ENCODE measurements around the gene BCAS4.

The BCAS4 gene

DNA sequence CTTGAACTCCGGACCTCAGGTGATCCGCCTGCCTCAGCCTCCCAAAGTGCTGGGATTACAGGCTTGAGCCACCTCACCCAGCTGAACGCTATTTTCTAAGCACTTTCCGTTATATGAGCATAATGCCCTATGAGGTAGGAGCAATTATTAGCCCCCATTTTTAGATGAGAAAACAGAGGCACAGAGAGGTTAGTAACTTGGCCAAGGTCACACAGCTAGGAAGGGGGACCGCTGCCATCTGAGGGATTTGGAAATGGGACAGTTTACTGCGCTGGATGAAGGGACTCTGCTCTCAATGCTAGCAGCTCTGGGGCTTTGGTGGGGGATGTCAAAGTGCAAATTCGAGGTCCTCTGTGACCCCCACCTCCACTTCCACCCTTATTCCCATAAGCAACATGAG, 62.5 kb downstream of the BCAS4 start:
- no peak for DNase-seq

- no peak for DNase-seq
Measured at GRCh38 chr20:50858525-50858924, 63.7 kb downstream of the BCAS4 start.

- DNase-seq: no peak
Measured at GRCh38 chr20:50859161-50859560, 64.3 kb downstream of the BCAS4 start.

GRCh38 chr20:50861012-50861411, 66.2 kb downstream of the BCAS4 start:
- DNase-seq: no peak

- no peak for DNase-seq
Measured at GRCh38 chr20:50862546-50862945, 67.7 kb downstream of the BCAS4 start.

DNA sequence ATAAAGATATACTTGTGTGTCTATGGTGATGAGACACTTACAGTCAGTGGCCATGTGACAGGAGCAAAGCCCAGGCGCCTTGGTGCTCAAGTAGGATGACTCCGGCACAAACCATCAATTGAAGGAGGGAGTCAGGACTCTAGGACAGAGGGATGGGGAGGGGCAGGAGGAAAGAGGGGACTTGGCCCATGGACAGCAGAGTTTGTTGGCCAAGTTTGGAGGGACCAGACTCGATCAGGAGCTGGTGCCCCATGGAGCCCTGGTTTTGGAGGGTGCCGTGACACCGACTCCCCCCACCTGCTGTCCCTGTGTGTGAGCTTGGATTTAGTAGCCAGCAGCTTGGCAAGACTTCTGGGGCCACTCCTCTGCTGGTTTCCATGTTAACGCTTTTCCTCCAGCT, 70.3 kb downstream of the BCAS4 start:
- DNase-seq: no peak

GRCh38 chr20:50865591-50865990, 70.7 kb downstream of the BCAS4 start:
- no peak for DNase-seq

GRCh38 chr20:50866036-50866685, 71.3 kb downstream of the BCAS4 start:
- no peak for DNase-seq

DNA sequence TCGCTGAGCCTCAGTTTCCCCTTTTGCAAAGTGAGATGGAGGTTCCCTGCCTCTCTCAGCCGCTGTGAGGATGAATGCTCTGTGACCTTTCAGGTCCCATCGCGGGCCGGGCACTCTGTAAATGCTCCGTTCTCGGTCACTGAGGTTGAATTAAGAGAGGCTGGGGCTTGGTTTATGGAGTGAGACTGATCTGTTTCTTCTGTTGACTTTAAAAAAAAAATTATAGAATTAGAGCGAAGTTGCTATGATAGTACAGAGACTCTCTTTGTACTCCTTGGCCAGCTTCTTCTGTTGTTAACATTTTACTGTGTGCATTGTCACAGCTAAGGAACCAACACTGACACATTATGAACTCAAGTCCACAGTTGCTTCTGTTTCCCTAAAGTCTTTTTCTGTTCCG, 72.0 kb downstream of the BCAS4 start:
- no peak for DNase-seq

- DNase-seq: no peak
Measured at GRCh38 chr20:50867805-50868204, 72.9 kb downstream of the BCAS4 start.

DNA sequence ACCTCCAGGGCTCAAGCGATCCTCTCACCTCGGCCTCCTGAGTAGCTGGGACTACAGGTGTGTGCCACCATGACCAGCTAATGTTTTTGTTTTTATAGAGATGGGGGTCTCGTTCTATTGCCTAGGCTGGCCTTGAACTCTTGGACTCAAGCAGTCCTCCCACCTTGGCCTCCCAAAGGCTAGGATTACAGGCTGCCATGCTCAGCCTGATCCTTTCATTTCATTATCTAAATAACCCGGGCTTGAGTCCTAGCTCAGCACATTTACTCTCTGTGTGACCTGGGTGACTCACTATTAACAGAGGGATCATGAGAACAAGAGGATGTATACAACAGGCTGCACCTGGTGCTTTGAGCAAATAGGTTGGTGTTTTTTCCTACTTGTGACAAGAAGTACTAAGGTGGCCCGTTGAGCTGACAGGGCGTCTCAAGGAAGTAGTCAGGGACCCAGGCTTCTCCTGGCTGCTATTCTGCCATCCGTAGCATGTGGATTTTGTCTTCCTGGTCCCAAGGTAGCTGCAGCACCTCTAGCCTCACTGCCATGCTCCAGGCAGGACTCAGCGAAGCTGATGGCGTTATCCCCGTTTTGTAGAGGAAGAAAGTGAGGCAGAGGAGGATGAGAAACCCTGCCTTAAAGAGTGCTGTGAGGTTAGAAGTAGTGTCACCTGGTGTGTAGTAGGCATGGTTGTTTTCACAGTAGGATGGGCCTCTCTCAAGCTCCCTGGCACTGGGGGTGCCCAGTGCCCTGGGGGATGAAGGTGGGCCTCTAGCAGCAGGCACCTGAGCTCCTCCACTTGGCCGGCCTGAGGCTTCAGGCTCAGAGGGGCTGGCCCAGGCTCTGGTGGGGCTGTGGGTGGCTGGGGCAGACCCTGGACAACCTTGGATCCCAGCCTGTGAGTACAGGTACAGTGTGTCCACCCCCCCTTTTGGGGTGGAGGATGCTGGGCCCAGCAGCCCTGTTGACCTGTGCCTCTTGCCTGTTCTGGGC, 73.9 kb downstream of the BCAS4 start:
- no peak for DNase-seq

DNA sequence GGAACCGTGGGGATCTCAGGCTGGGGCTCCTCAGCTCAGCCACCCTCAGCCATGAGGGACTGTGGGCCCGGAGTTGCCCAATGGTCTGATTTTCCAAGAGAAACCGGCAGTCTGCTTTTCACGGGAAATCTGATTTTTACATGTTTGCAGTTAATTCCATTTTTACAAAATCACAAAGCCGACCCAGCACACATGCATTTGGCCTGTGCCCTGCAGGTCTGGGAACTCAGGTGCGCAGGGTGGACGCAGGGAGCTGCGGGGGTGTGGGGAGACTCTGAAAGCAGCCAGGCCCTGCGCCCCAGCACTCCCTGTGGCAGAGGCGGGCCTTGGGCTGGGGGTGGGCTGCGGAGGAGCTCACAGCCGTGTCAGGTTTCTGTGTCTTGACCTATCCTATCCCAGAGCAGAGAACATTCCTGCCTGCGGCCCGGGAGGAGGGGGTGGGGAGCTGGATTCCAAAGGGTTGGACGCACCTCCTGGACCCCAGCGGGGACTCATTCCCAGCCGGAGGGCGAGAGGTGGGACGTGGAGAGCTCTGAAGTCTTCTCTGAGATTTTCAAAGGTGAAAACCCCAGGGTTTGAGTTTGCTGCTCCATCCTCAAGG, 75.8 kb downstream of the BCAS4 start:
- no peak for DNase-seq

GRCh38 chr20:50872560-50873425, 77.9 kb downstream of the BCAS4 start:
- DNase-seq: no peak

GRCh38 chr20:50873585-50873984, 78.7 kb downstream of the BCAS4 start:
- no peak for DNase-seq

- DNase-seq: no peak
Measured at GRCh38 chr20:50874111-50874757, 79.4 kb downstream of the BCAS4 start.

DNA sequence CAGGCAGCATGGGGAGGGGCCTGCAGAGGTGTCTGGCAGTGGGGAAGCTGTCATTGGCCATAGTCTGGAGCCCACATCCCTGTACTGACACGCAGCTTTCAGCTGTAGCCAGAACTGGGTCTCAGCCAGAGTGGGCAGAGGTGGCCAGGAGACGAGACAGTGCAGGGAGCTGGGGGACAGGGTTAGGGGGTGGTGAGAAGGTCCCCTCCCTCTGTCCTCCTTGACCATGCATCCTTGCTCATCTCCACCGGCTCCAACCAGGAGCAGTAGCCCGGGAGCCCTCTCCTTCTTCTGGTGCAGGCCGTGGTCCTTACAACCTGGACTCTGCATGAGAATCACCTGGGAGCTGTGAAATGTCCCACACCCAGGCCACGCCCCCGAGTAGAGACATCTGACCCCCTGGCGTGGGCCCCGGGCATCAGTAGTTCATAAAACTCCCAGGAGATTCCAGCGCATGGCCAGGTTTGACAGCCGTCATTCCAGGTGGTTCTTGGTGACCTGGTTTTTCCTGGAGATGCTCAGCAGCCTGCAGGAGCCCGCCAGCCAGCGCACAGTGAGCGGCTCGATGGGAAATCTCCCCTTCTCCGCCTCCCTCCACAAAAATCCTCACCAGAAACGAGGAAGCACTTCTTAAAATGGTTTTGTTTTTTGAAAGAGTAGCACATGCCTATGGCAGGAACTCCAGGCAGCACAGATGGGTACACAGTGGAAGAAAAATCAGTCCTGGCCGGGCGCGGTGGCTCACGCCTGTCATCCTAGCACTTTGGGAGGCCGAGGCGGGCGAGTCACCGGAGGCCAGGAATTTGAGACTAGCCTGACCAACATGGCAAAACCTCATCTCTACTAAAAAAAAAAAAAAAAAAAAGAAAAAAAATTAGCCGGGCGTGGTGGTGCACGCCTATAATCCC, 80.2 kb downstream of the BCAS4 start:
- DNase-seq: no peak

- DNase-seq: no peak
Measured at GRCh38 chr20:50876063-50876685, 81.3 kb downstream of the BCAS4 start.

GRCh38 chr20:50876816-50877215, 82.0 kb downstream of the BCAS4 start:
- DNase-seq: no peak

DNA sequence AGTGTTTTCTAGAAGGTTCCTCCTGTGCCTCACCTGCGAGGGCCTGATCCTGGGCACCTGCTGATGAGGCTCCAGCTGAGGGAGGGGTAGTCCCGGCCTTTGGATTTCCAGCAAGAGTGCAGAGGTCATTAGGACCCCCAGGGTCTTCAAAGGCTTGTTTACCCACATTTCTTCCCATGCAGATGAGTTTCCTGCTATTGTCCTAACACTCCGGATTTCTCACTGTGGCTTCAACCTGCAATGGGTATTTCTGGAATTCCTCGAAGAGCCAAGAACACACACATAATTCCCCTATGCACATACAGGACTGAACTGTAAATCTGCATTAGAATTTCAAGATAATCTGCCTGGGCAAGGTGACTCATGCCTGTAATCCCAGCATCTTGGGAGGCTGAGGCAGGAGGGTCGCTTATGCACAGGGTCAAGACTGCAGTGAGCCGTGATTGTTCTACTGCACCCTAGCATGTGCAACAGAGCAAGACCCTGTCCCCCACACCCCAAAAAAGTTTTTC, 82.4 kb downstream of the BCAS4 start:
- no peak for DNase-seq
